HEK293 (cell line): ENCODE data around the gene MIS18BP1.

Experiments used
- CTCF ChIA-PET: fragments of 350-600 bp; formaldehyde crosslinking; extraction: SDS; loops from one replicate; lab custom pipeline; 2021; ENCODE audit warnings: antibody characterized with exemption; lab: Yijun Ruan, JAX
- POLR2A ChIA-PET: fragments of 300-600 bp; formaldehyde crosslinking; extraction: SDS; loops from one replicate; lab custom pipeline; 2020; ENCODE audit warnings: antibody characterized with exemption, inconsistent platforms; lab: Yijun Ruan, JAX
- H3K27ac ChIP-seq: fragments of 200-500 bp; sonication (Bioruptor generic); 2 replicates; pipeline ENCODE4 v1.5.1; 2014; ENCODE audit warnings: low read depth, low read length, control low read depth, inconsistent platforms; ENCODE audit errors: extremely low read depth
- H3K36me3 ChIP-seq, 2 experiments: fragments of 200-500 bp in 1 of 2; sonication (Bioruptor generic) in 1 of 2; 1 replicate in 1 of 2; 2 replicates in 1 of 2; pipeline ENCODE4 v1.5.1; 2014 to 2017; ENCODE audit warnings: inconsistent platforms in 2 of 2, low read length in 2 of 2; ENCODE audit not compliant: control insufficient read depth in 2 of 2, insufficient read depth in 1 of 2
- H3K4me1 ChIP-seq: fragments of 200-500 bp; sonication (Bioruptor generic); 2 replicates; pipeline ENCODE4 v1.5.1; 2014; ENCODE audit warnings: mild to moderate bottlenecking, low read length, inconsistent platforms; ENCODE audit not compliant: control insufficient read depth, insufficient read depth
- H3K4me3 ChIP-seq: 2 replicates; pipeline ENCODE4 v1.5.1; 2011; ENCODE audit warnings: low read depth, mild to moderate bottlenecking, control low read depth, low read length, moderate library complexity
- H3K9me3 ChIP-seq: fragments of 200-500 bp; sonication (Bioruptor generic); 2 replicates; pipeline ENCODE4 v1.5.1; 2014; ENCODE audit warnings: low read depth, low read length, inconsistent platforms; ENCODE audit not compliant: control insufficient read depth, insufficient read depth
- KLF1 ChIP-seq: fragments of 450-650 bp; formaldehyde crosslinking; IDR thresholded peaks from 2 replicates; pipeline ENCODE4 v1.5.1; 2016; ENCODE audit warnings: missing biosample characterization, missing genetic modification characterization
- PRDM10 ChIP-seq: fragments of 450-650 bp; formaldehyde crosslinking; IDR thresholded peaks from 2 replicates; pipeline ENCODE4 v1.5.1; 2016; ENCODE audit warnings: missing biosample characterization, missing genetic modification characterization
- SCRT1 ChIP-seq: fragments of 450-650 bp; formaldehyde crosslinking; IDR thresholded peaks from 2 replicates; pipeline ENCODE4 v1.5.1; 2016; ENCODE audit warnings: missing biosample characterization, missing genetic modification characterization, borderline replicate concordance
- SCRT2 ChIP-seq: fragments of 450-650 bp; formaldehyde crosslinking; IDR thresholded peaks from 2 replicates; pipeline ENCODE4 v1.5.1; 2016; ENCODE audit warnings: missing biosample characterization, missing genetic modification characterization
- SP2 ChIP-seq: fragments of 450-650 bp; formaldehyde crosslinking; IDR thresholded peaks from 2 replicates; pipeline ENCODE4 v1.5.1; 2016; ENCODE audit warnings: missing biosample characterization, missing genetic modification characterization
- ZBTB11 ChIP-seq: fragments of 450-650 bp; formaldehyde crosslinking; conservative IDR thresholded peaks from 2 replicates; pipeline ENCODE4 v1.5.1; 2016; ENCODE audit warnings: low read depth, missing biosample characterization, missing genetic modification characterization
- ZIC2 ChIP-seq: fragments of 450-650 bp; formaldehyde crosslinking; IDR thresholded peaks from 2 replicates; pipeline ENCODE4 v1.5.1; 2016; ENCODE audit warnings: missing biosample characterization, missing genetic modification characterization
- ZNF335 ChIP-seq: fragments of 450-650 bp; formaldehyde crosslinking; conservative IDR thresholded peaks from 2 replicates; pipeline ENCODE4 v1.5.1; 2016; ENCODE audit warnings: missing biosample characterization, missing genetic modification characterization
- ZNF423 ChIP-seq: fragments of 450-650 bp; formaldehyde crosslinking; IDR thresholded peaks from 2 replicates; pipeline ENCODE4 v1.5.1; 2016; ENCODE audit warnings: missing biosample characterization, missing genetic modification characterization
- ZNF585B ChIP-seq: fragments of 450-650 bp; formaldehyde crosslinking; IDR thresholded peaks from 2 replicates; pipeline ENCODE4 v1.5.1; 2016; ENCODE audit warnings: missing biosample characterization, missing genetic modification characterization
- ZNF600 ChIP-seq: fragments of 450-650 bp; formaldehyde crosslinking; IDR thresholded peaks from 2 replicates; pipeline ENCODE4 v1.5.1; 2016; ENCODE audit warnings: missing biosample characterization, missing genetic modification characterization
- ZNF747 ChIP-seq: fragments of 450-650 bp; formaldehyde crosslinking; IDR thresholded peaks from 2 replicates; pipeline ENCODE4 v1.5.1; 2016; ENCODE audit warnings: missing biosample characterization, missing genetic modification characterization
- ZSCAN30 ChIP-seq: fragments of 450-650 bp; IDR thresholded peaks from 2 replicates; pipeline ENCODE4 v1.5.1; 2018; ENCODE audit warnings: missing biosample characterization, mild to moderate bottlenecking, missing genetic modification characterization, moderate library complexity
- TF ChIP-seq, protein P1 (sequence below): fragments of 450-650 bp; formaldehyde crosslinking; IDR thresholded peaks from 2 replicates; pipeline ENCODE4 v1.5.1; 2016; ENCODE audit warnings: missing biosample characterization, missing genetic modification characterization

Gene MIS18BP1

GRCh38 chr14:45253754-45254310 lies 830 bp upstream of the MIS18BP1 start (continued):
- TF ChIP-seq ZBTB11 (no peak), PRDM10 (tag by site-specific recombination) (no peak), SP2 (tag by site-specific recombination) (no peak), KLF1 (tag by site-specific recombination) (no peak), ZSCAN30 (tag by site-specific recombination) (no peak), ZNF747 (tag by site-specific recombination) (no peak)

GRCh38 chr14:45252366-45253069 lies 484 bp downstream of the MIS18BP1 start:
- Histone ChIP-seq H3K9me3 (no peaks in the 10 kb centered on the region), H3K36me3 (no peaks in the 10 kb centered on the region; a peak in 1 of 3 replicates), H3K4me3 (peak overlapping the region; percentile 83), H3K27ac (peak overlapping the region; percentile 84), H3K4me1 (peaks cover 5% of the 10 kb centered on the region; the same call in 1 of the 2 replicates)
- no peak for TF ChIP-seq ZNF423 (tag by site-specific recombination)
- TF ChIP-seq SCRT2 (tag by site-specific recombination), result peak; percentile 90
- TF ChIP-seq, protein P1, sequence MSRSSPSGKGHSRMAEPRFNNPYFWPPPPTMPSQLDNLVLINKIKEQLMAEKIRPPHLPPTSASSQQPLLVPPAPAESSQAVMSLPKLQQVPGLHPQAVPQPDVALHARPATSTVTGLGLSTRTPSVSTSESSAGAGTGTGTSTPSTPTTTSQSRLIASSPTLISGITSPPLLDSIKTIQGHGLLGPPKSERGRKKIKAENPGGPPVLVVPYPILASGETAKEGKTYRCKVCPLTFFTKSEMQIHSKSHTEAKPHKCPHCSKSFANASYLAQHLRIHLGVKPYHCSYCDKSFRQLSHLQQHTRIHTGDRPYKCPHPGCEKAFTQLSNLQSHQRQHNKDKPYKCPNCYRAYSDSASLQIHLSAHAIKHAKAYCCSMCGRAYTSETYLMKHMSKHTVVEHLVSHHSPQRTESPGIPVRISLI (tag by site-specific recombination), result 0 out of 2 replicates have a peak, but pooled peaks have one; percentile 11
- TF ChIP-seq SCRT1 (tag by site-specific recombination), result peak; percentile 29; the same call in 1 of the 2 replicates
- peak; percentile 80 for TF ChIP-seq ZNF335 (tag by site-specific recombination)
- TF ChIP-seq ZNF585B (tag by site-specific recombination), result no peak
- TF ChIP-seq ZIC2 (tag by site-specific recombination), result 0 out of 2 replicates have a peak, but pooled peaks have one; percentile 20
- no peak for TF ChIP-seq ZNF600 (tag by site-specific recombination)
- CTCF ChIA-PET, result interaction anchor here (0.7 to 1.9 kb wide), 10 partner anchors 8 to 338 kb away, joined by 3 to 6 read pairs (median 4); partner anchors contain the start of gene FANCM
- POLR2A ChIA-PET, result interaction anchor here (0.9 to 2.3 kb wide), 4 partner anchors 11 to 291 kb away, joined by 3 to 14 read pairs (median 4); partner anchors contain the start of genes FANCM, KLHL28 and TOGARAM1
